Transverse colon (tissue), 4 donors: ENCODE data around the gene TDRD7. TPM values are rescaled to one million over a fixed set of nuclear protein-coding genes. Genes with fewer than 3 reads are reported as not detected.

ENCODE experiments used
- DNase-seq: peaks from one replicate; pipeline ENCODE4 v3.0.0-alpha.2; 2019
- H3K27ac ChIP-seq, 4 donors: fragments of 200-600 bp; sonication (generic); 2 replicates each; pipeline ENCODE4 v1.5.1; 2016 to 2018; ENCODE audit warnings: inconsistent platforms in 4 of 4
- H3K27me3 ChIP-seq: fragments of 200-600 bp; sonication (generic); 2 replicates; pipeline ENCODE4 v1.5.1; 2017; ENCODE audit warnings: inconsistent platforms
- H3K36me3 ChIP-seq, 4 donors: fragments of 200-600 bp; sonication (generic); 2 replicates each; pipeline ENCODE4 v1.5.1; 2017 to 2019; ENCODE audit warnings: inconsistent platforms in 4 of 4
- H3K4me1 ChIP-seq, 4 donors: fragments of 200-600 bp; sonication (generic); 2 replicates each; pipeline ENCODE4 v1.5.1; 2017 to 2020; ENCODE audit warnings: inconsistent platforms in 4 of 4
- H3K4me3 ChIP-seq, 4 donors: fragments of 200-600 bp; sonication (generic); 1 replicate in 1 of 4; 2 replicates in 3 of 4; pipeline versions ENCODE4 v1.5.1 to v1.6.1; 2017 to 2019; ENCODE audit warnings: inconsistent platforms in 4 of 4
- H3K9me3 ChIP-seq, 2 donors: fragments of 200-600 bp; sonication (generic); 2 replicates each; pipeline ENCODE4 v1.5.1; 2017 to 2019; ENCODE audit warnings: inconsistent platforms in 2 of 2
- EP300 ChIP-seq: sonication (generic); formaldehyde crosslinking; IDR thresholded peaks from one replicate; pipeline ENCODE4 v1.6.1; 2017; ENCODE audit warnings: antibody characterized with exemption, low read depth
- POLR2A ChIP-seq: fragments of 450-650 bp; IDR thresholded peaks from one replicate; pipeline ENCODE4 v1.6.1; 2016; ENCODE audit warnings: antibody characterized with exemption, mild to moderate bottlenecking, moderate library complexity
- POLR2AphosphoS5 ChIP-seq, 3 donors: sonication (generic); formaldehyde crosslinking; IDR thresholded peaks; one replicate each; pipeline ENCODE4 v1.6.1; 2016; ENCODE audit warnings: antibody characterized with exemption in 3 of 3
- WGBS, 2 donors: methylation state at CpG; one replicate each; pipeline ENCODE4 v1.1.5; 2018; ENCODE audit warnings: low coverage in 1 of 2; 5-methylcytosine and 5-hydroxymethylcytosine counted together
- in situ Hi-C, 4 donors: fragments of 200-750 bp; cut with MboI; loops; one replicate each; pipeline versions ENCODE4 v1.15.0 to v1.15.1; 2017; ENCODE audit warnings: low sequenced_read_pairs in 3 of 4, low pct_ligation_motif_present in 1 of 4, low pct_unique_long_range_greater_than_20kb in 1 of 4
- intact Hi-C: fragments of 100-400 bp; cut with DNase I; formaldehyde crosslinking; loops from one replicate; pipeline ENCODE4 v1.15.1; 2023; ENCODE audit warnings: low total_unique reads
- total RNA-seq, 4 donors: library from RNA; depleted of rRNA; stranded (reverse); fragments of >200 nt; gene quantifications; one replicate each; pipeline ENCODE4 v1.1.0, GENCODE V29; 2016
- TF ChIP-seq, protein P1 (sequence below), 5 experiments: fragments of 200-600 bp in 3 of 5; fragments of 450-650 bp in 2 of 5; sonication (generic) in 3 of 5; IDR thresholded peaks; 1 replicate in 2 of 5; 2 replicates in 3 of 5; pipeline ENCODE4 v1.5.1; 2016 to 2017; ENCODE audit warnings: antibody characterized with exemption in 5 of 5, inconsistent platforms in 3 of 5, mild to moderate bottlenecking in 2 of 5, moderate library complexity in 1 of 5

The TDRD7 gene
- total RNA-seq, 4 donors from 2014 or later: 15.0 to 47.4 (median 31.4) TPM

GRCh38 chr9:97462159-97462558 is 50.3 kb downstream of the TDRD7 start:
- no peak for TF ChIP-seq EP300
- TF ChIP-seq, protein P1, sequence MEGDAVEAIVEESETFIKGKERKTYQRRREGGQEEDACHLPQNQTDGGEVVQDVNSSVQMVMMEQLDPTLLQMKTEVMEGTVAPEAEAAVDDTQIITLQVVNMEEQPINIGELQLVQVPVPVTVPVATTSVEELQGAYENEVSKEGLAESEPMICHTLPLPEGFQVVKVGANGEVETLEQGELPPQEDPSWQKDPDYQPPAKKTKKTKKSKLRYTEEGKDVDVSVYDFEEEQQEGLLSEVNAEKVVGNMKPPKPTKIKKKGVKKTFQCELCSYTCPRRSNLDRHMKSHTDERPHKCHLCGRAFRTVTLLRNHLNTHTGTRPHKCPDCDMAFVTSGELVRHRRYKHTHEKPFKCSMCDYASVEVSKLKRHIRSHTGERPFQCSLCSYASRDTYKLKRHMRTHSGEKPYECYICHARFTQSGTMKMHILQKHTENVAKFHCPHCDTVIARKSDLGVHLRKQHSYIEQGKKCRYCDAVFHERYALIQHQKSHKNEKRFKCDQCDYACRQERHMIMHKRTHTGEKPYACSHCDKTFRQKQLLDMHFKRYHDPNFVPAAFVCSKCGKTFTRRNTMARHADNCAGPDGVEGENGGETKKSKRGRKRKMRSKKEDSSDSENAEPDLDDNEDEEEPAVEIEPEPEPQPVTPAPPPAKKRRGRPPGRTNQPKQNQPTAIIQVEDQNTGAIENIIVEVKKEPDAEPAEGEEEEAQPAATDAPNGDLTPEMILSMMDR (IDR thresholded peaks at IDR 0.05): no peak
- no peak for TF ChIP-seq POLR2AphosphoS5 (IDR thresholded peaks at IDR 0.05)
- TF ChIP-seq POLR2A: no peak
- 71 to 88% methylated on average over 2 to 3 of the region's 3 CpGs for WGBS, 2 donors
- in situ Hi-C loops: loop anchor here in 3 of 4 donors (10.0 kb wide), 2 partner anchors 143 to 153 kb away; no protein-coding TSS in a partner anchor
- no peaks in the 10 kb centered on the region for H3K27me3 ChIP-seq
- H3K9me3 ChIP-seq: no peaks in the 10 kb centered on the region
- H3K36me3 ChIP-seq: peaks cover 0 to 10% (median 3%) of the 10 kb centered on the region in 4 donors
- no peak overlapping the region for H3K27ac ChIP-seq
- intact Hi-C loops: no loop called here
- H3K4me1 ChIP-seq: no peaks in the 10 kb centered on the region
- no peak for DNase-seq
- H3K4me3 ChIP-seq: no peak overlapping the region

- Histone ChIP-seq H3K4me1 (no peaks in the 10 kb centered on the region), H3K36me3 (peaks cover 0 to 10% (median 3%) of the 10 kb centered on the region in 4 donors), H3K9me3 (no peaks in the 10 kb centered on the region), H3K4me3 (no peak overlapping the region), H3K27ac (no peak overlapping the region), H3K27me3 (no peaks in the 10 kb centered on the region)
- intact Hi-C loops (no loop called here), in situ Hi-C loops (loop anchor here in 3 of 4 donors (10.0 kb wide), 2 partner anchors 142 to 152 kb away; no protein-coding TSS in a partner anchor)
- WGBS, 2 donors: 100% methylated on average over 1 of the region's 1 CpG; no CpG with 5 or more reads in 1 of the 2 donors
- no peak for DNase-seq
- TF ChIP-seq, protein P1 (IDR thresholded peaks at IDR 0.05): no peak
- no peak for TF ChIP-seq EP300
- TF ChIP-seq POLR2A: no peak
- no peak for TF ChIP-seq POLR2AphosphoS5 (IDR thresholded peaks at IDR 0.05)
Observed at GRCh38 chr9:97462914-97463313, 51.0 kb downstream of the TDRD7 start.

DNA sequence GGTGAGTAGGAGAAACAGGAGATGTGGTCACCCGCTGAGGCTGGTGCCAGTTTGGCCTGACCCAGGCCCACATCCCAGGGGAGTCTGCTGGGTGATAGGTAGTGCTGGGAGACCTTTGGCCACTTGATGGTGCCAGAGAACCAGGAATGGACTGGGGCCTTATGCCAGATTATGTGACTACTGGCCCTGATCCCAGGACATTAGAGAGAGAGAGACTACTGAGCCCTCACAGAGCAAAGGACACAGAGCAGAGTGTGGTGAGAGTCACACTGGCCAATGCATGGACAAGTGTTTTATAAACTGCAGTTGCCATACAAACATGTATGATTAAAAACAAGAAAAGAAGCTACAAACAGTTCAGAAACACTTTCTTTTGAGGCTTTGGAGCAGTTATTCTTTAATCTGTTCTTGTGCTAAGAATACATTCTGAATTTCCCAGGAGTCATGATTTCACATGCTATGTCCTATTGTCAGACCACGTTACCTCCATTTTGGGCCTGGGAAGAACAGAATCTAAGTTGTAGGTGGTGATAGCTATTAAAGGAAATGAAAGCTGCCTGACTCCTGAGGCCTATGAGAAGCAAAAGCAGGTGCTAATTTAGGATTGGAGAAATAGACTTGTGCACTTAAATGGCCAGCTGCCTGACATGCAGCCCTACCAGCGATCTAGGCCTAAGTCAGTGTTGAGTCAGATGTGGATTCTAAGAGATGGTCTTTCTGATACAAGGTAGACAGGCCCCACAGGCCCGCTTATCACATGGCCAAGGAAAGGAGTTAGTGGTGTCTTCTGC is 57.0 kb downstream of the TDRD7 start:
- H3K9me3 ChIP-seq: no peaks in the 10 kb centered on the region
- no peaks in the 10 kb centered on the region for H3K27me3 ChIP-seq
- DNase-seq: peak; percentile 75
- no peaks in the 10 kb centered on the region for H3K36me3 ChIP-seq
- peak overlapping the region; percentile 7 to 65 (median 29) for H3K27ac ChIP-seq
- TF ChIP-seq POLR2A (no peak), POLR2AphosphoS5 (IDR thresholded peaks at IDR 0.05) (peak; percentile 12 to 71 (median 58)), EP300 (no peak)
- TF ChIP-seq, protein P1 (IDR thresholded peaks at IDR 0.05): peak; percentile 63 to 84 (median 71)
- in situ Hi-C loops (loop anchor here (5.0 to 10.0 kb wide), 3 partner anchors 133 to 146 kb away; no protein-coding TSS in a partner anchor), intact Hi-C loops (loop anchor here (2.0 to 5.0 kb wide), 2 partner anchors 130 to 148 kb away; no protein-coding TSS in a partner anchor)
- H3K4me1 ChIP-seq: peaks cover 0 to 12% (median 2%) of the 10 kb centered on the region in 4 donors
- H3K4me3 ChIP-seq: no peak overlapping the region
- WGBS, 2 donors: 62 to 88% methylated on average over 1 to 4 of the region's 4 CpGs

- Histone ChIP-seq H3K27me3 (no peaks in the 10 kb centered on the region), H3K4me3 (no peak overlapping the region), H3K9me3 (no peaks in the 10 kb centered on the region), H3K27ac (no peak overlapping the region), H3K36me3 (no peaks in the 10 kb centered on the region), H3K4me1 (peaks cover 0 to 12% (median 2%) of the 10 kb centered on the region in 4 donors)
- intact Hi-C loops (no loop called here), in situ Hi-C loops (no loop called here)
- TF ChIP-seq, protein P1 (IDR thresholded peaks at IDR 0.05): peak in 1 of 5 experiments; percentile 10
- TF ChIP-seq EP300: no peak
- DNase-seq: no peak
- WGBS, 2 donors: 78 to 100% methylated on average over 1 to 2 of the region's 2 CpGs
Observed at GRCh38 chr9:97470076-97470475, 58.2 kb downstream of the TDRD7 start.
